Measurements from ENCODE around the gene ABLIM3.

ABLIM3 gene

DNA sequence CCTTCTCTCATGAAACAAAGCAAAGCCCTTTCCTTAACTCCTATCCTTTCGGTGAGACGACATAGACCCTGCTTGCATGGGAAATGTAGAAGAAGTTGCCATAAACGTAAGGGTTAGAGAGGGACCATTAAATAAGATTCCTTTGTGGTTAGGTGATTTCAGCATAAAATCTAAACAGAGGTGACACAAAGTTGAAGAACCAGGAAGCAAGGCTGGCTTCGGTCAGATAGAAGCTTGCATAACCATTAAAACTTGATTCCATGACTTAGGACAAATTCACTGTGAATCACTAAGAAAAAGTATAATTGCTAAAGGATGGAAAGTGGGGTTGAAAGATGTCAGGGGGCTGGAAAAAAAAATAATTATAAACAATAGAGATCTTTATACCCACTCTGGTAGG, 30.9 kb upstream of the ABLIM3 start:
- DNase-seq (ENCODE audit: low read depth) = no peak

DNA sequence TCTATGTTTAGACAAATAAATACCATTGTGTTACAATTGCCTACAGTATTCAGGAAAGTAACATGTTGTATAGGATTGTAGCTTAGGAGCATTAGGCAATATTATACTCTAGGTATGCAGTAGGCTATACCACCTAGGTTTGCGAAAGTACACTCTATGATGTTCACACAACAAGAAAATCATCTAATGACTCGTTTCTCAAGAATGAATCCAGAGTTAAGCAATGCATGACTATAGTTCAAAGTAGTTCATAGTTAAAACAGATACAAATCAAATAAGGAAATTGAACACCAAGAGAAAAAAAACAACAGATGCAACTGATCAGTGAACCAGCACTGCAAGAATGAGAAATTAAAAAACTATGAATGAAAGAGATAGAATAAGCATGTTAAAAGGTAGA, 27.6 kb upstream of the ABLIM3 start:
- DNase-seq (ENCODE audit: low read depth) = no peak
- H3K4me3 ChIP-seq (ENCODE audit: control insufficient read depth, low read depth, low read length) = no peak overlapping the region
- TF ChIP-seq, protein P1, sequence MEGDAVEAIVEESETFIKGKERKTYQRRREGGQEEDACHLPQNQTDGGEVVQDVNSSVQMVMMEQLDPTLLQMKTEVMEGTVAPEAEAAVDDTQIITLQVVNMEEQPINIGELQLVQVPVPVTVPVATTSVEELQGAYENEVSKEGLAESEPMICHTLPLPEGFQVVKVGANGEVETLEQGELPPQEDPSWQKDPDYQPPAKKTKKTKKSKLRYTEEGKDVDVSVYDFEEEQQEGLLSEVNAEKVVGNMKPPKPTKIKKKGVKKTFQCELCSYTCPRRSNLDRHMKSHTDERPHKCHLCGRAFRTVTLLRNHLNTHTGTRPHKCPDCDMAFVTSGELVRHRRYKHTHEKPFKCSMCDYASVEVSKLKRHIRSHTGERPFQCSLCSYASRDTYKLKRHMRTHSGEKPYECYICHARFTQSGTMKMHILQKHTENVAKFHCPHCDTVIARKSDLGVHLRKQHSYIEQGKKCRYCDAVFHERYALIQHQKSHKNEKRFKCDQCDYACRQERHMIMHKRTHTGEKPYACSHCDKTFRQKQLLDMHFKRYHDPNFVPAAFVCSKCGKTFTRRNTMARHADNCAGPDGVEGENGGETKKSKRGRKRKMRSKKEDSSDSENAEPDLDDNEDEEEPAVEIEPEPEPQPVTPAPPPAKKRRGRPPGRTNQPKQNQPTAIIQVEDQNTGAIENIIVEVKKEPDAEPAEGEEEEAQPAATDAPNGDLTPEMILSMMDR (IDR thresholded peaks at IDR 0.05; ENCODE audit: control insufficient read depth, insufficient read depth, low read depth, low read length, missing control alignments) = no peak

More for the DNA sequence above, 30.9 kb upstream of the ABLIM3 start:
- TF ChIP-seq, protein P1 (IDR thresholded peaks at IDR 0.05; ENCODE audit: control insufficient read depth, insufficient read depth, low read depth, low read length, missing control alignments) = no peak
- H3K4me3 ChIP-seq (ENCODE audit: control insufficient read depth, low read depth, low read length) = no peak overlapping the region

DNA sequence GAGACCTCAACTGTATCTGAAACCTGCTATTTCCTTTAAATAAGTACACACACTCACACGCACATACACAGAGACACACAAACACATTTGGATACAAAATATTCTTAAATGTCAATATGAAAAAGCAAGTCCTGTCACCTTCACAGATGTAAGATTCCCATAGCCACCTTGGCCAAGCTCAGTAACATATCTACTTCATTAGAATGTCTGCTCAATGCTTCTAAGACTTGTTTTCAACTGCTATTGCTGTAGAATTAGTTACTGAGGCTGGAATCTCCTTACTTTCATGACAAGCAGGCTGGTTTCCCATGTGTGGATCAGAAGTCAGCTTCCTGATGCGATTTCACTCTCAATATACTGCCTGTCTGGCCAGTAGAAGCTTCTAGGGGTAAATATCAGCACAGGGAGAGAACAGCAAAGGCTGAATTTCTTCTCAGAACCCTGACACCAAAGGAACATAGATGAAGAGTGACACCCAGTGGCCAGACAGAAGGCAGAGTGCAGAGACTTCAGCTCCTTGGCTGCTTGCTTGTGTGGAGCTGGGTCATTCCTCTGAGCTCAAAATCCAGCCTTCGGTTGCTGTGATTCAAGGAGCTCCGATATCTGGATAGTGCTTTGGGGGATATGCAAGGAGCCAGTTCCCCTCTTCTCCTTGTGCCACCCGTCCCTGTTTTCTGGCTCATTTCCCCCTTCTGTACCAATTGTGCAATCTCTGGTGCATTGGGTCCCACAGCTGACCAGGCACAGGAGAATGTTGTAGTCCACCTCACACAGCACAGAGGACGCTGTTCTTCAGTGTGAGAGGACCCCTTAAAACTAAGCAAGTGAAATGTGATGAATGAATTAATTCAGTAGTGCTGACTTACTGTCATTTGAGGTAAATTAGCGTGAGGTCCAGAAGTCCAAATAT, 26.6 kb upstream of the ABLIM3 start:
- TF ChIP-seq, protein P1 (IDR thresholded peaks at IDR 0.05; ENCODE audit: control insufficient read depth, insufficient read depth, low read depth, low read length, missing control alignments) = peak; percentile 84
- DNase-seq (ENCODE audit: low read depth) = peak; percentile 57
- no peak overlapping the region for H3K4me3 ChIP-seq (ENCODE audit: control insufficient read depth, low read depth, low read length)

DNA sequence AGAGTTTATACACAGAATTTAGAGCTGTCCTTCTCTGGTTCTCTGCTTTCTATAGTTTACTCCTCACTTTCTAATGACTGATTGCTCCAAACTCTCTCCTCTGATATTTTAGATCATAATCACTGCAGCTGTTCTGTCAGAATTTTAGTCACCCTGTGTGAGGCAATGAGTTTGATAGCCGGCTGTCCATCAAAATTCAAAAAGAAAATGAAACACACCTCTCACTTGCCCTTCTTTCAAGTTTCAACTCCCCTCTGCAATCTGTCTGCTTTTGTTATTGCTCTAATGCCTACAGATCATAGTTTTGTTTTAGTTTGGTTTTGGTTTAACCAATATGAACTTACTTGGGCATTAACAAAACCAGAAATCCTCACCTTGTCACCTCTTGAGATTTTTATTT, 23.3 kb upstream of the ABLIM3 start:
- no peak for DNase-seq (ENCODE audit: low read depth)
- TF ChIP-seq, protein P1 (IDR thresholded peaks at IDR 0.05; ENCODE audit: control insufficient read depth, insufficient read depth, low read depth, low read length, missing control alignments) = no peak
- H3K4me3 ChIP-seq (ENCODE audit: control insufficient read depth, low read depth, low read length) = no peak overlapping the region

DNA sequence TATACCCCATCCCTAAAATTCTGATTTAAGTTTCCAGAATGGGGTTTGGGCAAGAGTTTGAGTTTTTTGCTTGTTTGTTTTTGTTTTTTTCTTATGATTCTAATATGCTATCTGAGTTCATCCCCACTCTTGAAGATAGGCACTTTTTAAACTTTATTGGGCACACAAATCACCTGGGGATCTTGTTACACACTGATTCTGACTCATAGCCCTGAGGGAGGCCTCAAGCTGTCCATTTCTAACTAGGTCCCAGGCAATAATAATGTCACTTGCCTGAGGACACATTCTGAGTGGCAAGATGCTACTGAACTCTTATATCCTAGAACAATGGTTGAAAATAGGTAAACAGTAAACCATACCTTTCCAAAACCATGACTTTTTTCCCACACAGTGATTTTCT, 22.8 kb upstream of the ABLIM3 start:
- TF ChIP-seq, protein P1 (IDR thresholded peaks at IDR 0.05; ENCODE audit: control insufficient read depth, insufficient read depth, low read depth, low read length, missing control alignments) = no peak
- no peak overlapping the region for H3K4me3 ChIP-seq (ENCODE audit: control insufficient read depth, low read depth, low read length)
- DNase-seq (ENCODE audit: low read depth) = no peak

DNA sequence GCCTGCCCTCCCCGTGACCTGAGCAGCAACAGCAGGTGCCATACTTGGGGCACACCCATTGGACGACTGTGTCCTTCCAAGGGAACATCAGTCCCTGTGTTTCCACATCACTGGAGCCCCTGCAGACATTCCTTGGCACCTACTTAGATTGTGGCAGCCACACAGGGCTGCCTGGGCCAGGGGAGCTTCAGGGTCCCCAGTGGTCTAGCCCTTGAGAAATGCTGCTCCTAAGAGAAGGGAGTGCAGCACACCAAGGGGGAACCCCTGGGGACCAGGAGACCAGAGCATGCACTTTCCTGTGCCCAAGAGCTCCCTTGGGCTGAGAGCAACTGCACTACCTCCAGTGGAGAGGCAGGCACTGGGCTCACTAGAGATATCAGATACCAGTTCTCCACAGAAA, 20.1 kb upstream of the ABLIM3 start:
- H3K4me3 ChIP-seq (ENCODE audit: control insufficient read depth, low read depth, low read length) = no peak overlapping the region
- no peak for DNase-seq (ENCODE audit: low read depth)
- TF ChIP-seq, protein P1 (IDR thresholded peaks at IDR 0.05; ENCODE audit: control insufficient read depth, insufficient read depth, low read depth, low read length, missing control alignments) = no peak

Measured in AG09309 (cell line).